Endothelial cell of umbilical vein (primary cell): ENCODE data around the gene JCAD.

Source experiments
- EZH2 ChIP-seq: IDR thresholded peaks from 2 replicates; pipeline ENCODE4 v1.6.1; 2012; ENCODE audit warnings: borderline replicate concordance, low read depth, mild to moderate bottlenecking, moderate library complexity, low read length, inconsistent platforms; ENCODE audit not compliant: severe bottlenecking
- GATA2 ChIP-seq: IDR thresholded peaks from 2 replicates; pipeline ENCODE4 v1.7.0; 2011; ENCODE audit warnings: low read depth, mild to moderate bottlenecking, moderate library complexity, mixed read lengths, low read length; ENCODE audit not compliant: insufficient read length, insufficient read depth
- MYC ChIP-seq: IDR thresholded peaks from one replicate; pipeline ENCODE4 v1.6.1; 2011; ENCODE audit warnings: mild to moderate bottlenecking, low read depth, low read length
- POLR2A ChIP-seq: IDR thresholded peaks from 2 replicates; pipeline ENCODE4 v1.6.1; 2012; ENCODE audit warnings: low read depth, mild to moderate bottlenecking, control low read depth, low read length
- POLR2AphosphoS5 ChIP-seq: IDR thresholded peaks from 2 replicates; pipeline ENCODE4 v1.6.1; 2012; ENCODE audit warnings: low read depth, mild to moderate bottlenecking, control low read depth, low read length, moderate library complexity; ENCODE audit not compliant: insufficient read depth
- TF ChIP-seq, protein P1 (sequence below), 2 donors: IDR thresholded peaks; 1 replicate in 1 of 2; 2 replicates in 1 of 2; pipeline ENCODE4 v1.5.1; 2011; ENCODE audit warnings: low read length in 2 of 2, mild to moderate bottlenecking in 2 of 2, moderate library complexity in 2 of 2, control low read depth in 1 of 2, inconsistent platforms in 1 of 2, low read depth in 1 of 2; ENCODE audit not compliant: insufficient read depth in 1 of 2; ENCODE audit errors: extremely low read depth in 1 of 2
- TF ChIP-seq, protein P2 (sequence below): IDR thresholded peaks from 2 replicates; pipeline ENCODE4 v1.6.1; 2011; ENCODE audit not compliant: insufficient read depth, insufficient read length

DNA sequence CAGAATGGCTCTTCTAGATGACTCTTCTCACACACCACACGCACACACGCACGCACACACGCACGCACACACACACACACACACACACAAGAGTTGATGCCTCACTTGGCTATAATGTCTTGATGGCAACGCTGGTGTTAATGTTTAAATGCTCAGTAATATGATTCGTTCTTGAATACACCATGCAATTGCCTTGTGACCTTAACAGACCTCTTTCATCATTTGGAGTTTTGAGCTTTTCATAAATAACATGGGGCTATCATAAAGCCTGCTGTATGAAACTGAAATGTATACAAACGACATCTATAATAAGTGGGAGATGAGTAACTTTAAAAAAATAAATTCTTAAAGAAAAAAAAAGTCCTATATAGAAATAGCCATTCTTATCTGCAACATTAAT lies 8.2 kb downstream of the JCAD start:
- TF ChIP-seq, protein P1, sequence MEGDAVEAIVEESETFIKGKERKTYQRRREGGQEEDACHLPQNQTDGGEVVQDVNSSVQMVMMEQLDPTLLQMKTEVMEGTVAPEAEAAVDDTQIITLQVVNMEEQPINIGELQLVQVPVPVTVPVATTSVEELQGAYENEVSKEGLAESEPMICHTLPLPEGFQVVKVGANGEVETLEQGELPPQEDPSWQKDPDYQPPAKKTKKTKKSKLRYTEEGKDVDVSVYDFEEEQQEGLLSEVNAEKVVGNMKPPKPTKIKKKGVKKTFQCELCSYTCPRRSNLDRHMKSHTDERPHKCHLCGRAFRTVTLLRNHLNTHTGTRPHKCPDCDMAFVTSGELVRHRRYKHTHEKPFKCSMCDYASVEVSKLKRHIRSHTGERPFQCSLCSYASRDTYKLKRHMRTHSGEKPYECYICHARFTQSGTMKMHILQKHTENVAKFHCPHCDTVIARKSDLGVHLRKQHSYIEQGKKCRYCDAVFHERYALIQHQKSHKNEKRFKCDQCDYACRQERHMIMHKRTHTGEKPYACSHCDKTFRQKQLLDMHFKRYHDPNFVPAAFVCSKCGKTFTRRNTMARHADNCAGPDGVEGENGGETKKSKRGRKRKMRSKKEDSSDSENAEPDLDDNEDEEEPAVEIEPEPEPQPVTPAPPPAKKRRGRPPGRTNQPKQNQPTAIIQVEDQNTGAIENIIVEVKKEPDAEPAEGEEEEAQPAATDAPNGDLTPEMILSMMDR (IDR thresholded peaks at IDR 0.05; ENCODE audit: extremely low read depth in 1 of 2, insufficient read depth in 1 of 2, low read depth in 1 of 2, low read length in 2 of 2) = no peak
- TF ChIP-seq POLR2A (no peak), EZH2 (no peak), MYC (no peak), POLR2AphosphoS5 (no peak), GATA2 (no peak)
- TF ChIP-seq, protein P2, sequence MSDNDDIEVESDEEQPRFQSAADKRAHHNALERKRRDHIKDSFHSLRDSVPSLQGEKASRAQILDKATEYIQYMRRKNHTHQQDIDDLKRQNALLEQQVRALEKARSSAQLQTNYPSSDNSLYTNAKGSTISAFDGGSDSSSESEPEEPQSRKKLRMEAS = no peak
